Trophoblast cell (in vitro differentiated cells and primary cell): ENCODE results near the gene SURF6.
"Not testable (repeated sequence)": the region's sequence is repeated elsewhere in the genome, so short reads cannot be mapped to it uniquely, and the experiment has no call there.

Experiments used
- DNase-seq, 2 donors: peaks; one replicate each; pipeline ENCODE4 v3.0.0-alpha.2; 2016
- H2AFZ ChIP-seq: 2 replicates; pipeline ENCODE4 v1.6.1; 2013; ENCODE audit warnings: low read length, moderate library complexity, mild to moderate bottlenecking; ENCODE audit not compliant: insufficient read depth, poor library complexity
- H2AK5ac ChIP-seq: 2 replicates; pipeline ENCODE4 v1.6.1; 2013; ENCODE audit warnings: mild to moderate bottlenecking, low read length
- H2BK120ac ChIP-seq: 2 replicates; pipeline ENCODE4 v1.6.1; 2013; ENCODE audit warnings: low read length, mild to moderate bottlenecking, moderate library complexity; ENCODE audit not compliant: insufficient read depth, poor library complexity
- H2BK12ac ChIP-seq: 2 replicates; pipeline ENCODE4 v1.6.1; 2013; ENCODE audit warnings: mild to moderate bottlenecking, low read length, moderate library complexity
- H2BK5ac ChIP-seq: 2 replicates; pipeline ENCODE4 v1.6.1; 2013; ENCODE audit warnings: low read length, low read depth, moderate library complexity, mild to moderate bottlenecking; ENCODE audit not compliant: poor library complexity
- H3K14ac ChIP-seq: 2 replicates; pipeline ENCODE4 v1.6.1; 2013; ENCODE audit warnings: mild to moderate bottlenecking, low read length
- H3K18ac ChIP-seq: 2 replicates; pipeline ENCODE4 v1.6.1; 2013; ENCODE audit warnings: mild to moderate bottlenecking, low read length
- H3K23ac ChIP-seq: 2 replicates; pipeline ENCODE4 v1.6.1; 2013; ENCODE audit warnings: low read length
- H3K27ac ChIP-seq: 2 replicates; pipeline ENCODE4 v1.5.1; 2013; ENCODE audit warnings: low read depth, mild to moderate bottlenecking, inconsistent platforms, low read length, moderate library complexity
- H3K27me3 ChIP-seq: 2 replicates; pipeline ENCODE4 v1.6.1; 2013; ENCODE audit warnings: inconsistent platforms, mild to moderate bottlenecking, low read length, moderate library complexity; ENCODE audit not compliant: insufficient read depth
- H3K36me3 ChIP-seq, 2 experiments: 1 replicate in 1 of 2; 2 replicates in 1 of 2; pipeline ENCODE4 v1.6.1; 2013; ENCODE audit warnings: low read length in 2 of 2, mild to moderate bottlenecking in 2 of 2, moderate library complexity in 1 of 2; ENCODE audit not compliant: insufficient read depth in 2 of 2, control insufficient read depth in 1 of 2
- H3K4ac ChIP-seq: 2 replicates; pipeline ENCODE4 v1.6.1; 2013; ENCODE audit warnings: low read depth, mild to moderate bottlenecking, low read length, moderate library complexity
- H3K4me1 ChIP-seq, 2 experiments: 1 replicate in 1 of 2; 2 replicates in 1 of 2; pipeline ENCODE4 v1.6.1; 2013; ENCODE audit warnings: low read length in 2 of 2, mild to moderate bottlenecking in 2 of 2, moderate library complexity in 1 of 2; ENCODE audit not compliant: insufficient read depth in 2 of 2, control insufficient read depth in 1 of 2
- H3K4me2 ChIP-seq: 2 replicates; pipeline ENCODE4 v1.6.1; 2013; ENCODE audit warnings: inconsistent platforms, mild to moderate bottlenecking, low read length, moderate library complexity
- H3K4me3 ChIP-seq: 2 replicates; pipeline ENCODE4 v1.5.1; 2013; ENCODE audit warnings: mild to moderate bottlenecking, low read depth, low read length, inconsistent platforms
- H3K79me1 ChIP-seq: one replicate; pipeline ENCODE4 v1.6.1; 2013; ENCODE audit warnings: low read length
- H3K79me2 ChIP-seq: 2 replicates; pipeline ENCODE4 v1.6.1; 2013; ENCODE audit warnings: low read length, mild to moderate bottlenecking; ENCODE audit not compliant: control insufficient read depth, insufficient read depth, poor library complexity
- H3K9ac ChIP-seq: 2 replicates; pipeline ENCODE4 v1.6.1; 2013; ENCODE audit warnings: mild to moderate bottlenecking, low read length
- H3K9me3 ChIP-seq: 2 replicates; pipeline ENCODE4 v1.6.1; 2013; ENCODE audit warnings: low read depth, mild to moderate bottlenecking, control low read depth, inconsistent platforms, low read length; ENCODE audit not compliant: insufficient read depth
- H4K12ac ChIP-seq: 2 replicates; pipeline ENCODE4 v1.6.1; 2013; ENCODE audit warnings: low read depth, mild to moderate bottlenecking, low read length, moderate library complexity
- H4K8ac ChIP-seq: 2 replicates; pipeline ENCODE4 v1.6.1; 2013; ENCODE audit warnings: low read depth, mild to moderate bottlenecking, low read length, moderate library complexity
- H4K91ac ChIP-seq: one replicate; pipeline ENCODE4 v1.6.1; 2013; ENCODE audit warnings: low read depth, mild to moderate bottlenecking, low read length, moderate library complexity
- WGBS: extraction: QIAGEN DNeasy Blood & Tissue Kit; methylation state at CpG from one replicate; pipeline ENCODE4 v1.1.7; 2013; ENCODE audit warnings: missing lambda C conversion rate; ENCODE audit not compliant: insufficient read length, insufficient coverage; ENCODE audit errors: extremely low coverage; 5-methylcytosine and 5-hydroxymethylcytosine counted together

SURF6 gene

DNA sequence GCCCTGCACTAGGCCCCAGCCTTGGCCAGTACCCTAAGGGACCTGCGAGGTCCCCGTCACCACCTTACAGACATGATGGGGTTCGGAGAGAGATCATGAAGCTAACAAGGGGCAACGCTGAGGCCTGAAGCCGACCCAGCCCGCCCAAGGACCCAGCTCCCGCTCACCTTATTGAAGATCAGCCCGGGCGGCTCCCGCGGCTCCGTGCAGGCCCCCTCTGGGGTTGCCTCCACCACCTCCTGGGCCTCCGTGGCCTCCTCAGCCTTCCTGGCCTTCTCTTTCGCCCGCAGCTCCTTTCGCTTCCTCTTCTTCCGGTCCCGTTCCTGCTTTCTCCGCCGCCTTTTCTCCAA lies 3.6 kb downstream of the SURF6 start:
- Histone ChIP-seq H2AFZ (no peak overlapping the region), H3K4me3 (no peak overlapping the region), H4K8ac (no peak overlapping the region), H3K27ac (no peak overlapping the region), H3K4me1 (peaks cover 0 to 3% of the 10 kb centered on the region in 2 experiments), H3K79me2 (peaks cover 5% of the 10 kb centered on the region), H3K9me3 (peaks cover 2% of the 10 kb centered on the region), H3K18ac (no peak overlapping the region), H2BK120ac (no peak overlapping the region), H3K14ac (no peak overlapping the region), H4K12ac (no peak overlapping the region), H3K79me1 (peaks cover 6% of the 10 kb centered on the region), H2BK12ac (no peak overlapping the region), H3K27me3 (no peaks in the 10 kb centered on the region), H3K23ac (no peak overlapping the region), H3K4ac (no peak overlapping the region), H2BK5ac (no peak overlapping the region), H2AK5ac (no peak overlapping the region), H3K9ac (no peak overlapping the region), H4K91ac (no peak overlapping the region), H3K4me2 (no peak overlapping the region), H3K36me3 (peaks cover 34 to 40% of the 10 kb centered on the region in 2 experiments)
- WGBS = no CpG with 5 or more reads among the region's 20 CpGs
- DNase-seq = no peak

DNA sequence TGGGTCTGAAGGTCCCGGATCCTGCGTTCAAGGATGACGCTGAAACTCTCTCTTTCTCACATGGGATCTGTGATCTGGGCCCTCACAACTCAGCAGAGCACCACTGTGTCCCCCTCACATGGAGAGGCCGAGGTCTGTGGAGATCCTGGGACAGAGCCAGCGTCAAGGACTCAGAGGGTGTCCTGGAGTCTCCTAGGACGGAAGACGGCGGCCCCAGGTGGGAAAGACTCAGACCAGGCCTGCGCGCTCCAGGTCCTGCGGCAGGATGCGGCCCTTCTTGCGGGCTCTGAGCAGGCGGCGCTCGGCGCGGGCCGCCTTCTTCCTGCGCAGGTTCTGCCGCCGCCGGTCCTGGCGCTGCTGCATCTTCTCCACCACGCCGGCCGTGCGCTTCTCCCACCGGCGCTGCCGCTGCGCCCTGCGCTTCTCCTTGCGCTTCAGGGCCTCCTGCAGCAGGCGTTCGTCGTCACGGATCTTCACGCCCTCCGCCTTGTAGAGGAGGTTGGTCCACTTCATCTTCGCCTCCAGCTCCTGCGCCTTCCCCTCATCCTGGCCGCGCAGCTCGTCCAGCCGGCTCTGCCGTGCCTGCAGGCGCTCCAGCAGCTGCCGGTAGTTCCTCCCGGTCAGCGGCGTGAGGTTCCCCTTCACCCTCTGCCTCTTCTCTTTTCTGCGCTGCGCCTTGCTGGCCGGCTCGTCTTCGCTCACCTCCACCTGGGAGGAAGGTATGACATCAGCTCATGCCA lies 4.2 kb downstream of the SURF6 start:
- Histone ChIP-seq H3K18ac (no peak overlapping the region), H3K4me1 (peaks cover 0 to 3% of the 10 kb centered on the region in 2 experiments), H3K23ac (no peak overlapping the region), H2AK5ac (no peak overlapping the region), H4K8ac (no peak overlapping the region), H3K36me3 (peaks cover 34 to 40% of the 10 kb centered on the region in 2 experiments), H2BK12ac (no peak overlapping the region), H3K79me2 (peaks cover 5% of the 10 kb centered on the region), H3K79me1 (peaks cover 6% of the 10 kb centered on the region), H3K27me3 (no peaks in the 10 kb centered on the region), H3K14ac (no peak overlapping the region), H3K9ac (no peak overlapping the region), H4K12ac (no peak overlapping the region), H2BK5ac (no peak overlapping the region), H4K91ac (no peak overlapping the region), H2BK120ac (no peak overlapping the region), H3K4ac (no peak overlapping the region), H2AFZ (no peak overlapping the region), H3K4me2 (no peak overlapping the region), H3K27ac (no peak overlapping the region), H3K9me3 (peaks cover 2% of the 10 kb centered on the region), H3K4me3 (no peak overlapping the region)
- WGBS = no CpG with 5 or more reads among the region's 57 CpGs
- peak; percentile 47 to 69 for DNase-seq

DNA sequence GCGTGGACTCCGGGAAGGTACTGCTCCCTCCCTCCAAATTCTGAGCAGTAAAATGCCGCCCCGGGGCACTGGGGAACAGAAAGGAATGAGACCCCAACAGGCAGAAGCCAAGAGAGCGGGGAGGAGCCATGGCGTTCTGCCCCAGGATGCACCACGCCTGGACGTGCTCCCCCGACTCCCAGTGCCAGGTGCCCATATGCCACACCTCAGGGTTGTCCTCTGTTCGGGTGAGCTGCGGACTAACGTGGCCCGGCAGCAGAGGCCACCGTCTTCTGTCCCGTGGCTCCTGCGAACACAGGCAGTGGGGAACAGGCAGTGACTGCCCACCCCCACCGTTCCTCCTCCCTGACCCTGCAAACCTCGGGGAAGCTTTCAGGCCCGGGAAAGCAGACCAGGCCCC lies 4.8 kb downstream of the SURF6 start:
- Histone ChIP-seq H3K9me3 (peaks cover 2% of the 10 kb centered on the region), H2BK12ac (no peak overlapping the region), H3K14ac (no peak overlapping the region), H2BK5ac (no peak overlapping the region), H3K4me1 (no peaks in the 10 kb centered on the region), H3K4me3 (no peak overlapping the region), H3K79me2 (peaks cover 5% of the 10 kb centered on the region), H3K79me1 (peaks cover 3% of the 10 kb centered on the region), H3K18ac (no peak overlapping the region), H4K8ac (no peak overlapping the region), H3K36me3 (peaks cover 34 to 40% of the 10 kb centered on the region in 2 experiments), H2BK120ac (no peak overlapping the region), H3K4ac (no peak overlapping the region), H4K12ac (no peak overlapping the region), H2AK5ac (no peak overlapping the region), H3K4me2 (no peak overlapping the region), H4K91ac (no peak overlapping the region), H3K27me3 (no peaks in the 10 kb centered on the region), H3K23ac (no peak overlapping the region), H3K27ac (no peak overlapping the region), H2AFZ (no peak overlapping the region), H3K9ac (no peak overlapping the region)
- WGBS = no CpG with 5 or more reads among the region's 19 CpGs
- DNase-seq = no peak

DNA sequence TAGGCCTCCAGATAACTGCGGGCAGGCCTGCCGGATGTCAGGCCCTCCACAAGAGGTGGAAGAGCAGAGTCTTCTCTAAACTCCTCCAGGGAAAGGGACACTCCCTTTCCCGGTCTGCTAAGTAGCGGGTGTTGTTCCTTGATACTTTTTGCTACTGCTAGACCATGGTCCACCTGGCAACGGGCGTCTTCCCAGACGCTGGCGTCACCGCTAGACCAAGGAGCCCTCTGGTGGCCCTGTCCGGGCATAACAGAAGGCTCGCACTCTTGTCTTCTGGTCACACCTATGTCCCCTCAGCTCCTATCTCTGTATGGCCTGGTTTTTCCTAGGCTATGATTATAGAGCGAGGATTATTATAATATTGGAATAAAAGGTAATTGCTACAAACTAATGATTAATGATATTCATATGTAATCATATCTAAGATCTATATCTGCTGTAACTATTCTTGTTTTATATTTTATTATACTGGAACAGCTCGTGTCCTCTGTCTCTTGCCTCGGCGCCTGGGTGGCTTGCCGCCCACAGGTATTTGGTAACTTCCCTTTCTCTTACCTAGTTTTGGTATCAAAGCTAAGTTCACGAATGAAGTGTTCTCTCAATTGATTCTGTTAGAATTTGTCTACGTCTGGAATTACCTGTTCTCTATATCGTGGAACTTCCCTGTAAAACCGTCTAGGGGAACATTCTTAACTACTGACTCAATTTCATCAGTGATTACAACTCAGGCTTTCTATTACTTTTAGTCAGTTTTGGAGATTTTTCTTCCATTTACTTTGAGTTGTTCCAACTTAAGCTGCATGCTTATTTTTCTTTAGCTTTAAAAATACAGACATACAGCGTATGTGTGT lies 6.5 kb downstream of the SURF6 start:
- not testable (repeated sequence) for H2BK5ac ChIP-seq, H3K79me1 ChIP-seq, H2AK5ac ChIP-seq, H3K4me1 ChIP-seq, H3K27me3 ChIP-seq, H3K9ac ChIP-seq, H4K8ac ChIP-seq, H3K23ac ChIP-seq, H3K18ac ChIP-seq, H2BK12ac ChIP-seq, H3K14ac ChIP-seq, H3K4me3 ChIP-seq, H3K79me2 ChIP-seq, H3K27ac ChIP-seq, H2AFZ ChIP-seq, H4K12ac ChIP-seq, H2BK120ac ChIP-seq, H3K4ac ChIP-seq, H4K91ac ChIP-seq, H3K9me3 ChIP-seq, H3K4me2 ChIP-seq
- H3K36me3 ChIP-seq = peaks cover 34 to 39% of the 10 kb centered on the region in 2 experiments
- DNase-seq = peak in 1 of 2 donors; percentile 63
- WGBS = no CpG with 5 or more reads among the region's 21 CpGs
